ENCODE measurements around the gene IFT52.

IFT52 gene

DNA sequence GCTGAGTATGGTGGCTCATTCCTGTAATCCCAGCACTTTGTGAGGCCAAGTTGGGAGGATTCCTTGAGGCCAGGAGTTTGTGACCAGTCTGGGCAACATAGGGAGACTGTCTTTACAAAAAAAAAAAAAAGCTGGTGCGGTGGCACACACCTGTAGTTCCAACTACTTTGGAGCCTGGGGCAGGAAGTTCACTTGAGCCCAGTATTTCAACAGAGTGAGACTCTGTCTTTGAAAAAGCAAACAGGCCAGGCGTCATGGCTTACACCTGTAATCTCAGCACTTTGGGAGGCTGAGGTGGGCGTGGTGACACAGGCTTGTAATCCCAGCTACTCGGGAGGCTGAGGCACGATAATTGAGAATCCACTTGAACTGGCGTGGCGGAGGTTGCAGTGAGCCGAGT, 104.8 kb downstream of the IFT52 start:
- no peak for DNase-seq

Measured in activated CD4-positive, alpha-beta T cell treated with anti-CD3 and anti-CD28 coated beads for 48 hours (primary cell).